Hepatocyte (in vitro differentiated cells): ENCODE measurements around the gene TAF8. TPM values are rescaled to one million over a fixed set of nuclear protein-coding genes. Genes with fewer than 3 reads are reported as not detected.

ENCODE experiments used
- DNase-seq: peaks from one replicate; pipeline ENCODE4 v3.0.0-alpha.2; 2016; ENCODE audit warnings: low spot score
- H2AFZ ChIP-seq: fragments of 200-600 bp; sonication (generic); 2 replicates; pipeline ENCODE4 v1.6.0; 2016; ENCODE audit warnings: antibody characterized with exemption, mild to moderate bottlenecking
- H3K27ac ChIP-seq: fragments of 200-600 bp; sonication (generic); 2 replicates; pipeline ENCODE4 v1.5.1; 2016; ENCODE audit warnings: mild to moderate bottlenecking
- H3K27me3 ChIP-seq: fragments of 200-600 bp; sonication (generic); 2 replicates; pipeline ENCODE4 v1.6.1; 2016
- H3K36me3 ChIP-seq: fragments of 200-600 bp; sonication (generic); replicated peaks from 2 replicates; pipeline ENCODE4 v1.5.1; 2016; ENCODE audit warnings: low read depth; ENCODE audit not compliant: insufficient read depth
- H3K4me1 ChIP-seq: fragments of 200-600 bp; sonication (generic); 2 replicates; pipeline ENCODE4 v1.5.1; 2016; ENCODE audit warnings: mild to moderate bottlenecking, moderate library complexity; ENCODE audit not compliant: insufficient read depth
- H3K4me2 ChIP-seq: fragments of 200-600 bp; sonication (generic); 2 replicates; pipeline ENCODE4 v1.6.0; 2016
- H3K4me3 ChIP-seq: fragments of 200-600 bp; sonication (generic); 2 replicates; pipeline ENCODE4 v1.5.1; 2016; ENCODE audit warnings: mild to moderate bottlenecking
- H3K79me2 ChIP-seq: fragments of 200-600 bp; sonication (generic); 2 replicates; pipeline ENCODE4 v1.6.0; 2017; ENCODE audit warnings: mild to moderate bottlenecking
- H3K9me2 ChIP-seq: fragments of 200-600 bp; sonication (generic); replicated peaks from 2 replicates; pipeline ENCODE4 v1.6.0; 2017; ENCODE audit warnings: mild to moderate bottlenecking; ENCODE audit not compliant: insufficient read depth
- H3K9me3 ChIP-seq: fragments of 200-600 bp; sonication (generic); 2 replicates; pipeline ENCODE4 v1.5.1; 2016; ENCODE audit warnings: low read depth, mild to moderate bottlenecking
- H4K20me1 ChIP-seq: fragments of 200-600 bp; sonication (generic); 2 replicates; pipeline ENCODE4 v1.6.0; 2016; ENCODE audit warnings: mild to moderate bottlenecking; ENCODE audit not compliant: insufficient read depth, poor library complexity, severe bottlenecking
- CTCF ChIP-seq: fragments of 200-600 bp; sonication (generic); IDR thresholded peaks from 2 replicates; pipeline ENCODE4 v1.5.1; 2016; ENCODE audit warnings: antibody characterized with exemption, mild to moderate bottlenecking; ENCODE audit not compliant: poor library complexity
- EZH2 ChIP-seq: fragments of 200-600 bp; sonication (generic); IDR thresholded peaks from 2 replicates; pipeline ENCODE4 v1.6.1; 2016; ENCODE audit warnings: antibody characterized with exemption, mild to moderate bottlenecking, borderline replicate concordance
- EZH2phosphoT487 ChIP-seq: fragments of 200-600 bp; sonication (generic); IDR thresholded peaks from one replicate; pipeline ENCODE4 v1.6.1; 2018; ENCODE audit warnings: antibody characterized with exemption, mild to moderate bottlenecking, low read depth, moderate library complexity; ENCODE audit not compliant: unreplicated experiment, severe bottlenecking
- WGBS: methylation state at CpG from one replicate; pipeline ENCODE4 v1.1.6; 2016; ENCODE audit warnings: low lambda C conversion rate; ENCODE audit errors: missing lambda C conversion rate; 5-methylcytosine and 5-hydroxymethylcytosine counted together
- polyA plus RNA-seq: library from polyadenylated mRNA; unstranded; fragments of >200 nt; fragmentation: Nextera tagmentation; extraction: Ambion mirVana; gene quantifications from 2 replicates; pipeline ENCODE4 v1.2.1, GENCODE V29; 2016
- total RNA-seq: library from RNA; depleted of rRNA; stranded (reverse); fragments of >200 nt; gene quantifications from 2 replicates; pipeline ENCODE4 v1.2.3, GENCODE V29; 2014

Gene TAF8
- total and polyA plus RNA-seq, 2 experiments from 2014 or later = 14.0 to 25.1 TPM

- Histone ChIP-seq H3K4me2 (peak overlapping the region; percentile 56), H2AFZ (no peak overlapping the region)
Measured at GRCh38 chr6:42017021-42017643, 33.2 kb upstream of the TAF8 start.

DNA sequence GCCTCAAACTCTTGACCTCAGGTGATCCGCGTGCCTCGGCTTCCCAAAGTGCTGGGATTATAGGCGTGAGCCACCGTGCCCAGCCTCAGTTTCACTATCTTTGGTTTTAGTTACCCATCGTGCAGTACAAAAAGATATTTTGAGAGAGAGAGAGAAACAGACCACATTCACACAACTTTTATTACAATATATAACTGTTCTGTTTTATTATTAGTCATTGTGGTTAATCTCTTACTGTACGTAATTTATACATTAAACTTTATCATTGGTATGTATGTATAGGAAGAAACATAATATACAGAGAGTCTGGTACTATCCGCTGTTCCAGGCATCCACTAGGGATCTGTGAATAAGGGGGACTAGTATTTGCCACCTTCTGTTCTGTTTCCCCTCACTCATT lies 29.4 kb upstream of the TAF8 start:
- no peak for DNase-seq
- H3K27ac ChIP-seq = no peak overlapping the region
- TF ChIP-seq EZH2phosphoT487 (no peak), CTCF (no peak), EZH2 (no peak)
- H3K27me3 ChIP-seq = no peaks in the 10 kb centered on the region
- no peaks in the 10 kb centered on the region for H3K9me2 ChIP-seq
- no peaks in the 10 kb centered on the region for H4K20me1 ChIP-seq
- peaks cover 9% of the 10 kb centered on the region for H3K4me1 ChIP-seq
- no peak overlapping the region for H2AFZ ChIP-seq
- no peaks in the 10 kb centered on the region for H3K36me3 ChIP-seq
- H3K79me2 ChIP-seq = no peaks in the 10 kb centered on the region
- no peaks in the 10 kb centered on the region for H3K9me3 ChIP-seq
- H3K4me2 ChIP-seq = no peak overlapping the region
- WGBS = 96% methylated on average over 8 of the region's 8 CpGs
- H3K4me3 ChIP-seq = no peak overlapping the region

More at GRCh38 chr6:42017021-42017643, 33.2 kb upstream of the TAF8 start:
- Histone ChIP-seq H3K79me2 (no peaks in the 10 kb centered on the region), H3K4me1 (peaks cover 9% of the 10 kb centered on the region), H3K9me2 (no peaks in the 10 kb centered on the region), H3K9me3 (no peaks in the 10 kb centered on the region), H3K4me3 (no peak overlapping the region), H3K27me3 (no peaks in the 10 kb centered on the region), H4K20me1 (no peaks in the 10 kb centered on the region), H3K27ac (no peak overlapping the region), H3K36me3 (no peaks in the 10 kb centered on the region)
- no peak for DNase-seq
- 61% methylated on average over 4 of the region's 4 CpGs for WGBS
- no peak for TF ChIP-seq CTCF
- TF ChIP-seq EZH2 = no peak
- TF ChIP-seq EZH2phosphoT487 = no peak

DNA sequence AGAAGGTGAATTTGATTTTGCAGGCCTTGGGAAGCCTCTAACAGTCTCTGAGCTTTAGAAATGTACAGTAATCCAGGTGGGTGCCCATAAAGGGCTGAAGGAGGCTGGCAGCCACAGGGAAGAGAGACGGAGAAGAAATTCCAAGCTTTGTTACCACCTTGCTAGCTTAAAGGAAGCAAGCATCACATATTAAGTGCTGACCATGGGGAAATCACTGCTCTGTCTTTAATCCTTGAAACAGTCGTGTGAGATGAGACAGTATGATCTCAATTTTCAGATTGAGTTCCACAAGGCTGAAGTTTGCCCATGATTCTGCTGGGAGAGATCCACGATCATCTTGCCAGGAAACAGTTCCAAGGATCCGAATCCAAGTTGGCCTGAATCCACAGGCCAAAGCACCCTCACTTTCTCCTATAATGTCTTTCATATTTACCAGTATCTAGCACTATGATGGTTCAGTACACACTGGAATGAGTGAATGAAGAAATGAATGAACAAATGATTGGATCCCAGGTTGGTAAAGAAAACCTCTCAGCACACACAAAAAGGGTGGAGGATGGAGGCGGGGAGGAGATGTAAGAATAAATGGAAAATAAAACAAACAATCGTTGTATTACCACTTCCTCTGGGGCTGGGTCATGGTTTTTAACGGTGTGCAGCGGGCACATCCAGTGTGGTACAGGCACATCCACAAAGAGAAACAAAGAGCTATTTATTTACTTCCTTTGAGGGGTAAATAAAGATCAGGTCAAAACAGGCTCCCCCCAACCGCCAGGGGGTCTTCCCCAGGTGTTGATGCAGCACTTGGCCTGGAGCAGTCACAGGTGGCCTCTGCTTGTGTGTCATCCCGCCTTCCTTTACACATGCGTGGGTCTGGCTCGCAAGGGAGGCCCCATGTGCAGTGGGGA lies 28.2 kb upstream of the TAF8 start:
- Histone ChIP-seq H3K27me3 (no peaks in the 10 kb centered on the region), H3K4me2 (no peak overlapping the region), H3K36me3 (no peaks in the 10 kb centered on the region), H3K4me1 (peaks cover 6% of the 10 kb centered on the region), H4K20me1 (no peaks in the 10 kb centered on the region), H3K79me2 (no peaks in the 10 kb centered on the region), H3K27ac (no peak overlapping the region), H3K4me3 (no peak overlapping the region), H2AFZ (no peak overlapping the region), H3K9me2 (no peaks in the 10 kb centered on the region), H3K9me3 (no peaks in the 10 kb centered on the region)
- no peak for TF ChIP-seq CTCF
- TF ChIP-seq EZH2 = no peak
- no peak for TF ChIP-seq EZH2phosphoT487
- no peak for DNase-seq
- WGBS = 85% methylated on average over 12 of the region's 12 CpGs
